Lower lobe of right lung (tissue), 2 donors: ENCODE data around the gene CXADR. TPM values are rescaled to one million over a fixed set of nuclear protein-coding genes. Genes with fewer than 3 reads are reported as not detected.

Source experiments
- ATAC-seq, 2 donors: fragments of 200-7000 bp; cut with Tn5 transposase; one replicate each; pipeline ENCODE4 v1.9.1; 2020 to 2022; ENCODE audit warnings: mild to moderate bottlenecking in 2 of 2, moderate library complexity in 2 of 2
- DNase-seq: peaks from one replicate; pipeline ENCODE4 v3.0.0-alpha.2; 2020
- H3K27ac ChIP-seq: fragments of 200-600 bp; one replicate; pipeline ENCODE4 v1.8.0; 2022
- H3K27me3 ChIP-seq: fragments of 200-600 bp; one replicate; pipeline ENCODE4 v1.8.0; 2022; ENCODE audit warnings: low read depth
- H3K36me3 ChIP-seq: fragments of 200-600 bp; one replicate; pipeline ENCODE4 v1.8.0; 2022; ENCODE audit warnings: mild to moderate bottlenecking
- H3K4me1 ChIP-seq: fragments of 200-600 bp; one replicate; pipeline ENCODE4 v1.8.0; 2022
- H3K4me3 ChIP-seq: fragments of 200-600 bp; one replicate; pipeline ENCODE4 v1.8.0; 2022; ENCODE audit warnings: mild to moderate bottlenecking
- H3K9me3 ChIP-seq: fragments of 200-600 bp; one replicate; pipeline ENCODE4 v1.8.0; 2022
- intact Hi-C: fragments of 100-400 bp; cut with DNase I; formaldehyde crosslinking; loops from one replicate; pipeline ENCODE4 v1.11.0; 2022
- total RNA-seq: library from RNA; stranded (reverse); fragmentation: NEBNext Ultra II Directional; extraction: Animal tissue kit (Norgen Biotek cat#: 25700); gene quantifications from one replicate; pipeline ENCODE4 v1.2.1, GENCODE V29; 2021
- TF ChIP-seq, protein P1 (sequence below): fragments of 200-600 bp; IDR thresholded peaks from one replicate; pipeline ENCODE4 v1.8.0; 2022; ENCODE audit warnings: antibody characterized with exemption, mild to moderate bottlenecking
- donor health status: DM: no; HTN: yes; CAD: no; lungs with severe emphysema.

The CXADR gene
- total RNA-seq, 1 donor from 2014 or later = 26.6 TPM

DNA sequence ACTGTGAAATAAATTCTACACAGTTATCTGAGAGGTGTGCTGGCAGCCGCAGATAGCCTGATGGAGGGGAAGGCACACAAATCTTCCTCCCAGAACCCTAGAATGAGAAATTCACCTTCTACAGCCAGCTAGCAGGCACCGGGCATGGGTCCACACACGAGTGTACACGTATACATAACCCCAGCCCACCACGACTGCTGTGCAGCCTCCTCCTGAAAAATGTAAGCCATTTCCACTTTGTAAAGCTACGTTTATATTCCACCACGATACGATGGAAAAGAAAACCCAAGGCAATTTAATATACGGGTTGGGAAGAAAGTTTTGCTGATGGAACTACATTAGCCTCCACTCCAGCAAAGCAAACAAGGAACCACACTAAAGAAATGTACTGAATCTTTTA lies 98.1 kb downstream of the CXADR start:
- Histone ChIP-seq H3K27ac (peak overlapping the region; percentile 96), H3K36me3 (peaks cover 22% of the 10 kb centered on the region), H3K4me3 (peak overlapping the region; percentile 87), H3K9me3 (no peaks in the 10 kb centered on the region), H3K27me3 (no peaks in the 10 kb centered on the region), H3K4me1 (peaks cover 25% of the 10 kb centered on the region)
- no peak for DNase-seq
- TF ChIP-seq, protein P1, sequence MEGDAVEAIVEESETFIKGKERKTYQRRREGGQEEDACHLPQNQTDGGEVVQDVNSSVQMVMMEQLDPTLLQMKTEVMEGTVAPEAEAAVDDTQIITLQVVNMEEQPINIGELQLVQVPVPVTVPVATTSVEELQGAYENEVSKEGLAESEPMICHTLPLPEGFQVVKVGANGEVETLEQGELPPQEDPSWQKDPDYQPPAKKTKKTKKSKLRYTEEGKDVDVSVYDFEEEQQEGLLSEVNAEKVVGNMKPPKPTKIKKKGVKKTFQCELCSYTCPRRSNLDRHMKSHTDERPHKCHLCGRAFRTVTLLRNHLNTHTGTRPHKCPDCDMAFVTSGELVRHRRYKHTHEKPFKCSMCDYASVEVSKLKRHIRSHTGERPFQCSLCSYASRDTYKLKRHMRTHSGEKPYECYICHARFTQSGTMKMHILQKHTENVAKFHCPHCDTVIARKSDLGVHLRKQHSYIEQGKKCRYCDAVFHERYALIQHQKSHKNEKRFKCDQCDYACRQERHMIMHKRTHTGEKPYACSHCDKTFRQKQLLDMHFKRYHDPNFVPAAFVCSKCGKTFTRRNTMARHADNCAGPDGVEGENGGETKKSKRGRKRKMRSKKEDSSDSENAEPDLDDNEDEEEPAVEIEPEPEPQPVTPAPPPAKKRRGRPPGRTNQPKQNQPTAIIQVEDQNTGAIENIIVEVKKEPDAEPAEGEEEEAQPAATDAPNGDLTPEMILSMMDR = no peak
- no peak for ATAC-seq
- intact Hi-C loops = no loop called here

DNA sequence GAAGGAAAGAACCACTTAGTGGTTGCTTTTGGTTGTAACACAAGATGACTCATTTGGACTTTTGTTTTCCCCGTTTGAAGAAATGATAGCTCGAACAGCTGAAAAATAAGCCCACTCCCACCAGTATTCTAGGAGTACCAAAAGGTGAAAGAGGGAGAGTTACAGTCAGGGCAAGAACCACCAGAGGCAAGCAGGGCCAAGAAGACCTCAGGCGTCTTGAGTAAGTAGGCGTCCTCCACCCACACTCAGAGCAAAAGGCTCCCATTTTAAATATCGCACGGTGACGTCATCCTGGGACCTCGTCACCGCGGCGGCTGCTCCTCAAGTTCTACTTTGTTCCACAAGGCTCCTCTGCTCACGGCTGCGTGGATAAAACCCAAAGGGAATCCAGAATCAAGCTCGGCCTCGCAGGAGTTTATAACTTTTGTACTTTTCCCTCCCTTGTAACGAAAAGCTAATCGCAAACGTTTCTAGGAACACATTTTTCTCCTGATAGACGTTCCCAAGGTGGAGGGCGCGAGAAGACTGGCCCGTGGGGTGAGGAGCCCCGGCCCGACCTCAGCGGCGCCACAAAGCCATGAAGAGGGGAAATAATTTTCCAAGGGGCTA lies 98.7 kb downstream of the CXADR start:
- Histone ChIP-seq H3K4me3 (peak overlapping the region; percentile 87), H3K9me3 (no peaks in the 10 kb centered on the region), H3K27me3 (no peaks in the 10 kb centered on the region), H3K36me3 (peaks cover 18% of the 10 kb centered on the region), H3K4me1 (peaks cover 25% of the 10 kb centered on the region), H3K27ac (peak overlapping the region; percentile 96)
- intact Hi-C loops = no loop called here
- TF ChIP-seq, protein P1 = no peak
- DNase-seq (peak; percentile 86), ATAC-seq (peak; percentile 72)

DNA sequence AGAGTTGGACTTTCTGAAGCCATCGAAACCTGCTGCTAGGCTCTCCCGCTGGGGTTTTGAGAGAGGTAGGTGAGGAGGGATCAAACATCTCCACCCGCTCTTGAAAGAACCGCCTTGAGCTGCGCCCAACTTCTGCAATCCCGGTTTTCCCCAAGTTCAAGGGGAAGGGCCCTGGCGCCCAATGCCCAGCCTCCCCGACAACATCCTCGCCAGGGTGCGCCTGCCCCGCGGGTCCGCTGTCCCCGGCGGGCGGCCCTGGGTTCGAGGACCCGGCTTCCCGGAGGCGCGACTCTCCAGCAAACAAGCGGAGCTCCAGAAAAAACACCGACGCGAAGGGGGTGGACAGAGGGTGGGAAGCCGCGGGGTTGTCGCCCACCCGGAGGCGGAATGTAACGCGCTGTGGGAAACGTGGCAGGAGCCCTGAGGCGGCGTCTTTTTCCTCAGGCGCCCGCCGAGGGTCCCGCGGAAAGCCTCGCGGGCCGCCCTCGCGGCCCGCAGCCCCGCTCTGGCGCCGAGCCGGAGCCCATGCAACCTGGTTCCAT lies 99.3 kb downstream of the CXADR start:
- intact Hi-C loops = no loop called here
- no peaks in the 10 kb centered on the region for H3K27me3 ChIP-seq
- TF ChIP-seq, protein P1 = no peak
- no peaks in the 10 kb centered on the region for H3K9me3 ChIP-seq
- ATAC-seq = peak; percentile 73 to 83
- peak overlapping the region; percentile 96 for H3K27ac ChIP-seq
- H3K36me3 ChIP-seq = peaks cover 12% of the 10 kb centered on the region
- H3K4me1 ChIP-seq = peaks cover 25% of the 10 kb centered on the region
- peak overlapping the region; percentile 87 for H3K4me3 ChIP-seq
- DNase-seq = peak; percentile 78

DNA sequence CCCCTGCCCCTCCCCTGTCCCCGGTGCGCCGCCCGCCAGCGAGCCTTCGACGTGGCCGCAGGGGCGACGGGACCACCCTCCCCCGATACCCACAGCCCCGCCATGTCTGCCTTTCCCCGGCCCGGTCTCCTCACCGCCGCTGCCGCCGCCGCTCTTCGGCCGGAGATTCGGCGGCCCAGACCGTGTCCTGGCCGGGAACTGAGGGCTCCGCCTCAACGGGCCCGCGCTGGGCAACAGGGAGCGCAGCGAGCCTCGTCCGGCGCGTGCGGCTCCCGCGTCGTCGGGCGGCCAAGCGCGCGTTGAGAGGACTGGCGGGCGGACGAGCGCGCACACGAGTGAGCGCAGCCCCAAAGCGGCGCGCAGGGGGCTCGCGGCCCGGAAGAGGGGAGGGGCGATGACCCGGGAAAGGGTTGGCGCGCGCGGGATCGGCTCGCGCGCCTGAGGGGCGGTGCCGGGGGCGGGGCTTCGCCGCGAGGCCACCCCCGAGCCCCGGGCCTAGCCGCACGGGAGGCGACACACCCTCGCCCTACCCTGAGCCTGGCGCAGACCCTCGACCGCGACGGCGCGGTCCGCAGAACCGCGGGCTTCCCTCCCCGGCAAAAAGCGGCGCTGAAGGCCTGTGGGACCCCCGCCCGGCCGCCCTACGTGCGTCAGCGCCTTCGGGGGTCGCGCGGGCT lies 99.9 kb downstream of the CXADR start, which contains the start of gene BTG3:
BTG3 (minus strand) TSS at position 337 of the 677 bp plus-strand sequence. CDS start 3,757 bp downstream, outside the sequence.
- intact Hi-C loops = no loop called here
- H3K27me3 ChIP-seq = no peaks in the 10 kb centered on the region
- ATAC-seq (peak; percentile 91 to 97), DNase-seq (peak; percentile 86)
- peak within 1 kb of the TSS; percentile 96 for H3K27ac ChIP-seq
- H3K9me3 ChIP-seq = no peaks in the 10 kb centered on the region
- H3K4me1 ChIP-seq = peaks cover 25% of the 10 kb centered on the region
- H3K4me3 ChIP-seq = peak within 1 kb of the TSS; percentile 87
- TF ChIP-seq, protein P1 = no peak
- H3K36me3 ChIP-seq = peaks cover 6% of the 10 kb centered on the region

DNA sequence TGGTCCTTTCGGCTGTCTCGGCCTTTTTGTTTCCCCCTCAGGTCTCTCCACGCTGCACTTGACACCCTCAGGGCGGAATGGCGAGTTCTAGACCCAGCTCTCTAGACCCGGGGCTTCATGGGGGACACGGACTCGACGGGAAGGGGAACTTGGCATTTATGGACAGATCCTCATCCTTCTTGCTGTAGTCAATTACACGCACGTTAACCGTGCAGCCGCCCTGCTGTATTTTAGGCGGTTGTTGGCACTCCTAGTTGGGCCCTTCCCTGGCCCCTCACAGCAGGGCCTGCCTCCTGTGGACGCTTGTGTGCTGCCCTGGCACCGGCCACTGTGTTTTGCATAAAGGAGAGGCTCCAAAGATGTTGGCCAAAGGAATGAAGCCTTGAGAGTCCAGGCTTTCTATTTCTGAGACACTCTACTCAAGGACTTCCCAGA lies 100.4 kb downstream of the CXADR start:
- DNase-seq = peak; percentile 87
- Histone ChIP-seq H3K9me3 (no peaks in the 10 kb centered on the region), H3K27ac (peak overlapping the region; percentile 96), H3K27me3 (no peaks in the 10 kb centered on the region), H3K4me3 (peak overlapping the region; percentile 87), H3K36me3 (peaks cover under 1% of the 10 kb centered on the region), H3K4me1 (peaks cover 25% of the 10 kb centered on the region)
- ATAC-seq = peak; percentile 78 to 81
- intact Hi-C loops = no loop called here
- TF ChIP-seq, protein P1 = no peak
